CD4-positive, alpha-beta T cell treated with Interleukin-17A for 1 hour (primary cell): ENCODE data around the gene MYO7B.

Source experiments
- DNase-seq: peaks from one replicate; pipeline ENCODE4 v3.0.0-alpha.2; 2020

The MYO7B gene

GRCh38 chr2:127627740-127628571, 92.5 kb downstream of the MYO7B start:
- DNase-seq = no peak

- no peak for DNase-seq
These were observed 93.5 kb downstream of the MYO7B start for GRCh38 chr2:127628767-127629614.

- no peak for DNase-seq
These were observed 94.2 kb downstream of the MYO7B start for GRCh38 chr2:127629637-127630036.

GRCh38 chr2:127630096-127630863, 94.8 kb downstream of the MYO7B start:
- DNase-seq = no peak

GRCh38 chr2:127630864-127631540, 95.5 kb downstream of the MYO7B start:
- no peak for DNase-seq

- no peak for DNase-seq
These were observed 96.1 kb downstream of the MYO7B start for GRCh38 chr2:127631541-127631996.

- DNase-seq = no peak
These were observed 96.6 kb downstream of the MYO7B start for GRCh38 chr2:127631997-127632581.

- no peak for DNase-seq
These were observed 97.4 kb downstream of the MYO7B start for GRCh38 chr2:127632592-127633489.

GRCh38 chr2:127633556-127634065, 98.1 kb downstream of the MYO7B start:
- DNase-seq = no peak

- DNase-seq = no peak
These were observed 98.7 kb downstream of the MYO7B start for GRCh38 chr2:127634066-127634617.

GRCh38 chr2:127634626-127635379, 99.3 kb downstream of the MYO7B start:
- no peak for DNase-seq

GRCh38 chr2:127635380-127636237, 100.1 kb downstream of the MYO7B start:
- DNase-seq = no peak

GRCh38 chr2:127636248-127637235, 101.1 kb downstream of the MYO7B start:
- DNase-seq = no peak

GRCh38 chr2:127637236-127637630, 101.8 kb downstream of the MYO7B start:
- no peak for DNase-seq

- no peak for DNase-seq
These were observed 102.3 kb downstream of the MYO7B start for GRCh38 chr2:127637725-127638252.

- no peak for DNase-seq
These were observed 103.1 kb downstream of the MYO7B start for GRCh38 chr2:127638361-127639110.
